ENCODE data around the gene INAVA. TPM values are rescaled to one million over a fixed set of nuclear protein-coding genes. Genes with fewer than 3 reads are reported as not detected.

Gene INAVA
- total and polyA plus RNA-seq, 10 of the 15 experiments (the other 5 are each of a cell fraction or from before 2014, with no cell fraction given), result 3.6 to 15.4 (median 9.5) TPM

GRCh38 chr1:200909757-200910239 is 15.1 kb downstream of the INAVA start (continued):
- TF ChIP-seq FOS (IDR thresholded peaks at IDR 0.05; ENCODE audit: borderline replicate concordance, extremely low read depth, insufficient read length) (no peak), MLLT1 (IDR thresholded peaks at IDR 0.05) (peak; percentile 54; the same call in 1 of the 2 replicates), SKIL (IDR thresholded peaks at IDR 0.05; ENCODE audit: low read depth, poor library complexity, severe bottlenecking) (peak; percentile 74), CEBPZ (IDR thresholded peaks at IDR 0.05; ENCODE audit: low read depth, low read length) (no peak), BMI1 (IDR thresholded peaks at IDR 0.05; ENCODE audit: borderline replicate concordance) (peak; percentile 43), SREBF2 (IDR thresholded peaks at IDR 0.05; ENCODE audit: low read length) (no peak), ATF7 (IDR thresholded peaks at IDR 0.05; ENCODE audit: low read depth) (peak; percentile 53; the same call in 1 of the 2 replicates), MYC (IDR thresholded peaks at IDR 0.05; ENCODE audit: insufficient read depth, insufficient read length, insufficient replicate concordance, low read length, severe bottlenecking) (no peak), MTA2 (IDR thresholded peaks at IDR 0.05; ENCODE audit: low read depth) (peak; percentile 87), SMARCA5 (IDR thresholded peaks at IDR 0.05) (peak; percentile 65; the same call in 1 of the 2 replicates), ZNF24 (IDR thresholded peaks at IDR 0.05) (peak; percentile 84), CREB1 (IDR thresholded peaks at IDR 0.05; ENCODE audit: low read depth) (no peak), NR2C1 (IDR thresholded peaks at IDR 0.05) (no peak), MEF2B (IDR thresholded peaks at IDR 0.05; ENCODE audit: partially characterized antibody, poor library complexity, severe bottlenecking) (peak; percentile 92), NBN (IDR thresholded peaks at IDR 0.05) (peak; percentile 78; the same call in 1 of the 2 replicates), BHLHE40 (IDR thresholded peaks at IDR 0.05; ENCODE audit: borderline replicate concordance in 1 of 2, low read depth in 2 of 2, low read length in 1 of 2) (peak; percentile 62 to 65; a peak in 3 of 4 replicates)

Measured in GM12878 (cell line).